Mesothelial cell of epicardium (in vitro differentiated cells): ENCODE measurements around the gene EFNA3. TPM values are rescaled to one million over a fixed set of nuclear protein-coding genes. Genes with fewer than 3 reads are reported as not detected.
A peak's percentile ranks its signal among the peaks of the same experiment; 100 is the strongest.

Experiments
- DNase-seq, 2 experiments: peaks; one replicate each; pipeline ENCODE4 v3.0.0; 2021; ENCODE audit warnings: low spot score in 2 of 2; ENCODE audit not compliant: unreplicated experiment in 2 of 2
- H3K27ac Mint-ChIP-seq: 2 replicates; pipeline ENCODE4 v1.8.0; 2021; ENCODE audit warnings: mixed read lengths
- H3K27me3 Mint-ChIP-seq: 2 replicates; pipeline ENCODE4 v1.8.0; 2021; ENCODE audit warnings: low read depth, mixed read lengths
- H3K36me3 Mint-ChIP-seq: 2 replicates; pipeline ENCODE4 v1.8.0; 2021; ENCODE audit warnings: mixed read lengths
- H3K4me1 Mint-ChIP-seq: 2 replicates; pipeline ENCODE4 v1.8.0; 2021; ENCODE audit warnings: mixed read lengths
- H3K4me3 Mint-ChIP-seq: 2 replicates; pipeline ENCODE4 v1.8.0; 2021; ENCODE audit warnings: mild to moderate bottlenecking, moderate library complexity, mixed read lengths
- H3K9me3 Mint-ChIP-seq: 2 replicates; pipeline ENCODE4 v1.8.0; 2021; ENCODE audit warnings: mixed read lengths
- total RNA-seq: library from RNA; stranded (reverse); gene quantifications from 3 replicates; pipeline ENCODE4 v1.2.1, GENCODE V29; 2021
- TF ChIP-seq, protein P1 (sequence below): fragments of 200-600 bp; sonication (generic); IDR thresholded peaks from one replicate; pipeline ENCODE4 v1.5.0; 2021; ENCODE audit warnings: antibody characterized with exemption; ENCODE audit not compliant: unreplicated experiment

EFNA3 gene
- total RNA-seq, 1 donor from 2014 or later, result 14.6 TPM

DNA sequence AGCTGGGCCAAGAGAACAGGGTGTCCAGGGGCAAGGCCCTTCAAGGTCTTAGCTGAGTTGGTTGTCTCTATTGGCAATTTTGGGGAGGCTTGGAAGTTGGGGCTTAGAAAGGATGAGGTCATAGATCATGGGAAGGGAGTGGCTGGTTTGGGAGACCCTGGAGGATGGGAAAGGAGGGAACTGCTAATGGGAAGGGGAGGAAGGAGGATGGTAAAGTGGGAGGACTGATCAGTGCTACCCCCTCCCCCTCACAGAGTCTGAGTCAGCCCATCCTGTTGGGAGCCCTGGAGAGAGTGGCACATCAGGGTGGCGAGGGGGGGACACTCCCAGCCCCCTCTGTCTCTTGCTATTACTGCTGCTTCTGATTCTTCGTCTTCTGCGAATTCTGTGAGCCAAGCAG is 10.0 kb upstream of the EFNA3 start:
- peaks cover 13% of the 10 kb centered on the region for H3K36me3 Mint-ChIP-seq
- H3K27ac Mint-ChIP-seq, result peak overlapping the region; percentile 43
- no peaks in the 10 kb centered on the region for H3K9me3 Mint-ChIP-seq
- peaks cover 21% of the 10 kb centered on the region for H3K27me3 Mint-ChIP-seq
- no peak for DNase-seq
- TF ChIP-seq, protein P1, sequence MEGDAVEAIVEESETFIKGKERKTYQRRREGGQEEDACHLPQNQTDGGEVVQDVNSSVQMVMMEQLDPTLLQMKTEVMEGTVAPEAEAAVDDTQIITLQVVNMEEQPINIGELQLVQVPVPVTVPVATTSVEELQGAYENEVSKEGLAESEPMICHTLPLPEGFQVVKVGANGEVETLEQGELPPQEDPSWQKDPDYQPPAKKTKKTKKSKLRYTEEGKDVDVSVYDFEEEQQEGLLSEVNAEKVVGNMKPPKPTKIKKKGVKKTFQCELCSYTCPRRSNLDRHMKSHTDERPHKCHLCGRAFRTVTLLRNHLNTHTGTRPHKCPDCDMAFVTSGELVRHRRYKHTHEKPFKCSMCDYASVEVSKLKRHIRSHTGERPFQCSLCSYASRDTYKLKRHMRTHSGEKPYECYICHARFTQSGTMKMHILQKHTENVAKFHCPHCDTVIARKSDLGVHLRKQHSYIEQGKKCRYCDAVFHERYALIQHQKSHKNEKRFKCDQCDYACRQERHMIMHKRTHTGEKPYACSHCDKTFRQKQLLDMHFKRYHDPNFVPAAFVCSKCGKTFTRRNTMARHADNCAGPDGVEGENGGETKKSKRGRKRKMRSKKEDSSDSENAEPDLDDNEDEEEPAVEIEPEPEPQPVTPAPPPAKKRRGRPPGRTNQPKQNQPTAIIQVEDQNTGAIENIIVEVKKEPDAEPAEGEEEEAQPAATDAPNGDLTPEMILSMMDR, result no peak
- H3K4me3 Mint-ChIP-seq, result no peak overlapping the region
- peaks cover 31% of the 10 kb centered on the region for H3K4me1 Mint-ChIP-seq

DNA sequence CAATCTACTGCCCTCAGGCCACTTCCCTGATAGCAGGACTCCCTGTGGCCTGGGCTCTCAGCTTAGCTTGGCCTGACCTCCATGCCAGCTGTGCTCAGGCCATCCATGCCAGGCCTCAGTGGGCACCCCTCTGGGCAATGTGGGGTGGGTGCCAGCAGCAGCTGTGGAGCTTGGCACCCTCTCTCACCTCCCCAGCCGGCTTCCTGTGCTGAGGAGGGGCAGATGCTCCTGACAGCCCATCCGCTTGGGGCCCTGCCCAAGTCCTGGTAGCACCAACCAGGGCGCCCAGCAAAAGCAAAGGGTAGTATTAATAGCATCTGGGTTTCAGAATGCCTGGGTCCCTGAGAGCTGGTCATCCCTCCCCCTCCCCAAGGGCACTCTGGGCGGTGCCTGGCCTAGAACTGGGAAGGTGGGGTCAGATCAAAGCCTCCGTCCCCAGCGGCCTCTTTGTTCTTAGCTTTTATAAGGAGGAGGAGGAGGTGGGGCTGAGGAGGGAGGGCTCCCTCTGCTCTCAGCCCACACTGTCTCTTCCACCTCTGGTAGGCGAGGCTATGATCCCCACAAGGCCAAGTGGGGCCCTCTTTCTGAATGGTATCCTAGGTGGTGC is 9.0 kb upstream of the EFNA3 start:
- H3K36me3 Mint-ChIP-seq, result peaks cover 13% of the 10 kb centered on the region
- no peaks in the 10 kb centered on the region for H3K9me3 Mint-ChIP-seq
- TF ChIP-seq, protein P1, result no peak
- H3K27ac Mint-ChIP-seq, result peak overlapping the region; percentile 28
- H3K4me1 Mint-ChIP-seq, result peaks cover 26% of the 10 kb centered on the region
- H3K27me3 Mint-ChIP-seq, result peaks cover 25% of the 10 kb centered on the region
- DNase-seq, result no peak
- peak overlapping the region; percentile 61 for H3K4me3 Mint-ChIP-seq

DNA sequence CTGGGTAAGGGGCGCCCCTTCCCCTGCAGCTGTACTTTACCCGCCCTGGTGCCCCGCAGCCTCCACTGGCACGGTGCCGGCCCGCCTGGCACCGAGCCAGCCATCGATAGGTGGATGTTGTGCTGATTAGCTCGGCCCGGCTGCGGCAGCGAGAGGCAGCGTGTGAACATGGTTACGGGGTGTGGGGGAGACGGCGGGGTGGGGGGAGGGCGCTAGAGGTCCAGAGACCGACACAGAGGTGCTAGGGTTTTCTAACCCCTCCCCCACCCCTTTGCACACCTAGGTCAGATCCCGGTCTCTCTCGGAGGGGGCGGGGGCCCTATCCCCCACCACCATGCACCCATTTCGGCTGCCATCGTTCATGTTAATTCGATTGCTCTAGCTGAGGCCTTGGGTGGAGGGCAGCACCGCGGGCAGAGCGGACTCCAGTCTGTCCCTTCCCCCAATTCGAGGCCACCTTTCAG is 8.4 kb upstream of the EFNA3 start:
- H3K27me3 Mint-ChIP-seq, result peaks cover 26% of the 10 kb centered on the region
- DNase-seq, result no peak
- peaks cover 13% of the 10 kb centered on the region for H3K36me3 Mint-ChIP-seq
- peak overlapping the region; percentile 9 for H3K27ac Mint-ChIP-seq
- peak overlapping the region; percentile 61 for H3K4me3 Mint-ChIP-seq
- TF ChIP-seq, protein P1, result no peak
- H3K4me1 Mint-ChIP-seq, result peaks cover 20% of the 10 kb centered on the region
- H3K9me3 Mint-ChIP-seq, result no peaks in the 10 kb centered on the region

DNA sequence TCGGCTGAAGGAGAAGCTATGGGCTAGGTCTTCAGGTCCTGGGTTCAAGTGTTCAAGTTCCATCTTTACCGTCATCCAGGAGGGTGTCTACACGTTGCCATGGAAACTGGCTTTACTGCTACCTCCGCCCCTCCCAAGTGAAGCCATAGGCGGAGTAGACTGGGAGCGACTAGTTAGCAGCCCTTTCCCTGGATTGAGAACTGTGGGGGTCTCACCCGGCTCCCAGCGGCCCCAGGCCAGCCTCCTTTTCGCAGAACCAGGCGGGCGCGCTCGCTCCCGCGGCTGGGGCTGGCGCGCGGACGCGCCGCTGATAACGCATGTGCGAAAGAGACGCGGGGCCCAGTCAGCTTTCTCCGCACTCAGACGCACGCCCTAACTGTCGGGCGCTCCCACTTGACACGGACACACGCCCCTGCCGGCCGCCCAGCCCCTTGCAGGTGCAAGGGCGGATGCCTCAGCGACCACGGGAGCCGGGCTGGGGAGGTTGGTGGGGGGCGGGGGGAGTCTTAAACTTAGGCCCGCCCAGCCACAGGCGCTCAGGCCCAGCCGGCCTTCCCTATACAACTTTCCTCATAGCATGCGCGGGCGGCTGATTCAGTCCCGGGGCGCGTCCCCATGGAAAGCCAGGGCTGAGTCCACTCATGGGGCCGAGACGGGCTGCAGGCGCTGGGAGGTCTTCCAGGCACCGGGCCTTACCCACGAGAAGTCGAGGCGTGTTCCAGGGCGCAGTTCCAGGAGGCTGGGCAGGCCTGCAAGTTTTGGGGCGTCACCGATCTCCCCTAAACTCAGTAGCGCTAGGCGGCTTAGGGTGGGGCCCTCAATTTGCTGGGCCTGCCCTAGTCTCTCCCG is 7.7 kb upstream of the EFNA3 start:
- DNase-seq, result peak; percentile 71 to 82
- H3K9me3 Mint-ChIP-seq, result no peaks in the 10 kb centered on the region
- H3K27me3 Mint-ChIP-seq, result peaks cover 29% of the 10 kb centered on the region
- H3K4me3 Mint-ChIP-seq, result peak overlapping the region; percentile 61
- H3K36me3 Mint-ChIP-seq, result peaks cover 13% of the 10 kb centered on the region
- H3K27ac Mint-ChIP-seq, result peak overlapping the region; percentile 4
- TF ChIP-seq, protein P1, result peak; percentile 71
- H3K4me1 Mint-ChIP-seq, result peaks cover 20% of the 10 kb centered on the region

DNA sequence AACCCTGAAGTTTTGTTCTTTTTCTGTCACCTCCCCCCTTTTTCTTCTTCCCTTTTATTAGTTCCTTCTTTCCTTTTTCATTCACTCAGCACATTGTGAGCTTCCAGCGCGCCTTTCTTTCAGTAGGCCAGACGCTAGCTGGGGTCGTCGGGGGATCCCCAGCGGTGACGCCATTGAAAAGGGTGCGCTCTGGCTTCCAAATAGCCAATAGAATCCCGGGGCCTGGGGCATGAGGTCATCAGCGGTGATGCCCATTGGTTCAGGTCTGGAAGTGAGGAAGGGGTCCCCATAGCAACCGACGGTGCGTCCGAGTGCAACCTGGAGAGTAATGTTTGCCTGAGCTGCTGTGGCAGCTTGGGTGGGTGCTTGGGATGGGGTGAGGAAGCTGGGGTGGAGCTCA is 6.9 kb upstream of the EFNA3 start:
- DNase-seq, result no peak
- Mint-ChIP-seq H3K9me3 (no peaks in the 10 kb centered on the region), H3K27me3 (peaks cover 29% of the 10 kb centered on the region), H3K4me3 (peak overlapping the region; percentile 61), H3K36me3 (peaks cover 11% of the 10 kb centered on the region), H3K27ac (peak overlapping the region; percentile 77), H3K4me1 (peaks cover 20% of the 10 kb centered on the region)
- TF ChIP-seq, protein P1, result no peak
